ENCODE results near the gene TYW1B.
"Not testable (repeated sequence)": the region's sequence is repeated elsewhere in the genome, so short reads cannot be mapped to it uniquely, and the experiment has no call there.

Gene TYW1B

DNA sequence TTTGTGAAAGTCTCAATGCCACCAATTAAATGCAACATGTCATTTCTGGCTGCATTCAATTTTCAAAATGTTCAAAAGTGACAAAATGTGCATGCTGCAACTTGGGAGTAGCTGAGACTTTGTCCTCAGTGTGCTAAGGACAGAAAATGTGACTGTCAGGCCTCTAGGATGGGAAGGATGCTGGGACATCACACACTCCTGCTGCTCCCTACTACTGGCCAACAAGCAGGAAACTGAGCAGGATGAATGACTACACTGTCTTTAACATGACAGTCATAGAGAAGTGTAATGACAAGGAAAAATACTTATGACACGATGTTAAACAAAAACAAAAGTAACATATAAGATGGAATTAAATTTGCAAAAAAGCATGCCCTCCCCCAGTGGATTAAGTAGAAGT is 138.7 kb downstream of the TYW1B start:
- not testable (repeated sequence) for H3K9me3 ChIP-seq; H3K27ac ChIP-seq; H3K27me3 ChIP-seq; H3K4me3 ChIP-seq (ENCODE audit: low read depth in 1 of 2, low read length in 1 of 2); H3K4me1 ChIP-seq (ENCODE audit: control insufficient read depth in 1 of 2, insufficient read depth in 1 of 2, low read depth in 1 of 2, low read length in 1 of 2); H3K36me3 ChIP-seq

DNA sequence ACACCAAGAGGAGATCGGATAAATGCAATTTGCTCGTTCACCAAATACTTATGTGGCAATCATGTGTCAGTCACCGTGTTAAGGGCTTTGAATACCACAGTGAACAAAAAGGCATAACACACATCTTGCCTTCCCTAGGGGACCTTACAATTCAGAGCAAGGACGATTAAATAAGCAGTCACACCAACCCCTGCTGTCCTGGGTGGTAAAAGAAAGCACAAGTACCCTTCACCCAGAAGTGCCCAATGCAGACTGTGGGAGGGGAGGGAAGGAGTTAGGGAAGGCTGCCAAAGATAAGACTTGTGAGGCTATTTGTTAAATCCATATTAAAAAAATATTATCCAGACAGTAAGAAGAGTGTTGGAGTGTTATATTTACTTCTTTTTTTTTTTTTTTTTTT is 146.8 kb downstream of the TYW1B start:
- not testable (repeated sequence) for H3K27ac ChIP-seq; H3K36me3 ChIP-seq; H3K4me3 ChIP-seq (ENCODE audit: low read depth in 1 of 2, low read length in 1 of 2); H3K9me3 ChIP-seq; H3K27me3 ChIP-seq
- peaks cover 0 to 12% of the 10 kb centered on the region in 2 experiments for H3K4me1 ChIP-seq (ENCODE audit: control insufficient read depth in 1 of 2, insufficient read depth in 1 of 2, low read depth in 1 of 2, low read length in 1 of 2)

DNA sequence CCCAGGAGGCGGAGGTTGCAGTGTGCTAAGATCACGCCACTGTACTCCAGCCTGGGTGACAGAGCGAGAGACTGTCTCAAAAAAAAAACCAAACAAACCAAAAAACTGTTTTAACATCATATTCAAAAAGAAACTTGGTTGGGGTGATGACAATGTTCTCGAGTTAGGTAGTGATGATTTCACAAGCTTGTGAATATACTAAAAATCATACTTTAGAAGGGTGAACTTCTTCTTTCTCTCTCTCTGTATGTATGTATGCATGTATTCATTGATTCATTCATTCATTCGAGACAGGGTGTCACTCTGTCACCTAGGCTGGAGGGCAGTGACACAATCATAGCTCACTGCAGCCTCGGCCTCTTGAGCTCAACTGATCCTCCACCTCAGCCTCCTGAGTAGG is 151.1 kb downstream of the TYW1B start:
- H3K27ac ChIP-seq; H3K36me3 ChIP-seq; H3K27me3 ChIP-seq; H3K4me1 ChIP-seq (ENCODE audit: control insufficient read depth in 1 of 2, insufficient read depth in 1 of 2, low read depth in 1 of 2, low read length in 1 of 2); H3K4me3 ChIP-seq (ENCODE audit: low read depth in 1 of 2, low read length in 1 of 2); H3K9me3 ChIP-seq: not testable (repeated sequence)

- not testable (repeated sequence) for H3K27ac ChIP-seq; H3K4me1 ChIP-seq (ENCODE audit: control insufficient read depth in 1 of 2, insufficient read depth in 1 of 2, low read depth in 1 of 2, low read length in 1 of 2); H3K9me3 ChIP-seq; H3K27me3 ChIP-seq; H3K36me3 ChIP-seq; H3K4me3 ChIP-seq (ENCODE audit: low read depth in 1 of 2, low read length in 1 of 2)
These were observed 151.8 kb downstream of the TYW1B start for GRCh38 chr7:72676086-72676690.

DNA sequence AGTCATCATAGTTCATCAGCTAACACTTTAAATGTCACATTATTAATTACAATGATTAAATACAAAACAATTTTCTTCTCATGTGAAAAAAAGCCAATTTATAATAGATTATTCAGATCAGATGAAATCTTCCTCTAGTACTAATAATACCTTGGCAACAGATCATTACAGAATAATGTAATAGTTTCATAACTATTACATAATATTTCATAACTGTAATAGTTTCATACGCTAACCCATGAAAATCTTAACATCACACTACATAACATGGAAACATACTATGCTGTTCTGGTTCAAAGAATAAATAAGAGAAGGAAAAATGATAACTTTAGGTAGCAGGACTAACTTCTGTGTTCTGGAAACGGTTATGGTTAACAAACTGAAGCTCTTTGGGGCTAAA is 152.3 kb downstream of the TYW1B start:
- not testable (repeated sequence) for H3K9me3 ChIP-seq; H3K4me1 ChIP-seq (ENCODE audit: control insufficient read depth in 1 of 2, insufficient read depth in 1 of 2, low read depth in 1 of 2, low read length in 1 of 2); H3K27me3 ChIP-seq; H3K4me3 ChIP-seq (ENCODE audit: low read depth in 1 of 2, low read length in 1 of 2); H3K27ac ChIP-seq; H3K36me3 ChIP-seq

DNA sequence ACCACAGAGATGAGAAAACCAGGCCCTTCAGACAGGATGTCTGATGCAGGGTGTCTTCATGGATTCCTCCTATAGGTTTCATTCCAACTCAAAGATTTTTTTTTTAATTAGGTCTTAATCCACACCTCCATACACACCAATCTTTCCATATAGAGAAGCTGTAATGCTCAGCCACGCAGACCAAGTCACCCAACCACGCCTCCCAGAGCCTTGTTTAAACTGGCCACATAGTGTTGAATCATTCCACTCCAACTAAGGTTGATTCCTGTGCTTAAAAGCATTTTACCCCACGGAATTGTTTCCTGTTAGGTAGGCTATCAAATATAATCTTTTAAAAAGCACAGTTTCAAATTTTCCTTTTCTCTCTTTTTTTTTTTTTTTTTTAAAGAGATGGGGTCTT is 153.6 kb downstream of the TYW1B start:
- no peaks in the 10 kb centered on the region for H3K27me3 ChIP-seq
- no peaks in the 10 kb centered on the region for H3K36me3 ChIP-seq
- no peak for TF ChIP-seq CTCF (IDR thresholded peaks at IDR 0.05)
- no peak overlapping the region for H3K4me3 ChIP-seq (ENCODE audit: low read depth in 1 of 2, low read length in 1 of 2)
- H3K27ac ChIP-seq, result no peak overlapping the region
- no peaks in the 10 kb centered on the region for H3K4me1 ChIP-seq (ENCODE audit: control insufficient read depth in 1 of 2, insufficient read depth in 1 of 2, low read depth in 1 of 2, low read length in 1 of 2)
- H3K9me3 ChIP-seq, result no peaks in the 10 kb centered on the region

DNA sequence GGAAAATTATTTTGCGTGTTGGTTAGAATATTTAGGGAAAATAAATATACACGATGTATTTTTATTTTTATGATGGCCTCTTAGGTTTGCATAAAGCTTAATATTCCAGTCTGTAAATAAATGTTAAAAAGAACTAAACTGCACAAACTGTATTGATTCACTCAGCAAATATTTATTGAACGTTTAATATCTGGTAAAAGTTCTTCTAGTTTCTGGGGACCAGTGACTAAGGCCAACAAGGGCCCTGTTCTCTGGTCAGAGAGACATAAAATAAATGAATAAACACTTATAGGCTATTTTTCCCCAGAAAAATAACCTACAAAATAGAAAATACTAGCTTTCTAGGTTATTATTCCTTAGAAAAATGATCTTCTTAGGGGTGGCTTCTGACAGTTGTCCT is 157.2 kb downstream of the TYW1B start:
- not testable (repeated sequence) for H3K36me3 ChIP-seq; H3K27me3 ChIP-seq; H3K4me1 ChIP-seq (ENCODE audit: control insufficient read depth in 1 of 2, insufficient read depth in 1 of 2, low read depth in 1 of 2, low read length in 1 of 2); H3K4me3 ChIP-seq (ENCODE audit: low read depth in 1 of 2, low read length in 1 of 2); H3K9me3 ChIP-seq; H3K27ac ChIP-seq

DNA sequence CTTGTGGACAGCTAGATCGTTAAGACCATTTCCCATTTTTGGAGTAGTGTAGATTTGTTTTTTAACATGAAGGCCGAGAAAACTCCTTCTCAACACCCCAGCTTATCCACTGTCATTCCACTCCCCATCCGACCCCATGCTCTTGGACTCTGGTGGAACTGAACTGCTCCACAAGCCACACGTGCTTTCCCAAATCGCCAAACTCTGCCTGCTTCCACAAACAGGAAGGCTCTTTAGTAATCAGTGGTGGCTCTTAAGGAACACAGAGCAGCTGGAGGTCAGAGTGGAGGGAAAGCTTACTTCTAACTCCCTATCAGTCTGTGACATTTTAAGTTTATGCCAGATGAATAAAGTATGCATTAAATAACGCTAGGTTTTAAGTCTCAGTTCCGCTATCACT is 159.6 kb downstream of the TYW1B start:
- not testable (repeated sequence) for H3K4me3 ChIP-seq (ENCODE audit: low read depth in 1 of 2, low read length in 1 of 2)

DNA sequence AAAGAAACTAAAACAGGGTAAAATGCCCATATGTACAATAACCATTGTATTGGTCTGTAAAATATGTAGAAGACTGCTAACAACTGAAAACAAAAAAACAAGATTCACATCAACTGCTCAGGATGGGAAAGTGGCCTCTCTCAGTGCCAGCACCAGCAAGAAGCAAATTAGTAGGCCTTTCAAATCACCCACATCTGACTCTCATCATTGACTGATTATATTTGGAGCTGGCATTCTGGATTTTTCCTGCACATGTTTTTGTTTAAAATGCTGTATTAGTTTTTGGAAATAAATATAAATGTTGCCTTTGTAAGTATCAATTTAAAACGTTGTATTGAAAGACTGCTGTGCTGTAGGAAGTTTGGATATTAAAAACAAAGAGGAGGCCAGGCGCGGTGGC is 161.0 kb downstream of the TYW1B start:
- not testable (repeated sequence) for H3K9me3 ChIP-seq

More for the DNA sequence above, 159.6 kb downstream of the TYW1B start:
- not testable (repeated sequence) for H3K9me3 ChIP-seq; H3K4me1 ChIP-seq (ENCODE audit: control insufficient read depth in 1 of 2, insufficient read depth in 1 of 2, low read depth in 1 of 2, low read length in 1 of 2); H3K27ac ChIP-seq; H3K36me3 ChIP-seq; H3K27me3 ChIP-seq

DNA sequence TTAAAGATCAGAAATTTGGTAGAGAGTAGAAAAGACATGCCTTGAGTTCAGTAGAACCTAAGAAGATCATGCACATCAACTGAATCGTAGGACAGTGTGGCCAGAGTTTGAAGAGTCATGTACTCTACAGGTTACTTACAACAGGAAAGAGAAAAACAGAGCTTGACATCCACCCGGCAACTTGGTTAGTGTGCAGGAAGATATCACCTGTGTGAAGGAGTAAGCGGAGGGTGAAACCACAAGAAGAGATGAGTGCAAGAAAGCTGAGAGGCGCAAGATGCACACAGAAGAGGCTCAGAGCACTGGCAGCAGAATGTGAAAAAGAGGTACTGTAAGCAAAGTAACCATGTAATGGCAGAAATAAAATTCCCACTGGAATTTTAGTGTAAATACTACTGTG is 179.4 kb downstream of the TYW1B start:
- not testable (repeated sequence) for H3K27ac ChIP-seq; H3K36me3 ChIP-seq; H3K4me3 ChIP-seq (ENCODE audit: low read depth in 1 of 2, low read length in 1 of 2); H3K27me3 ChIP-seq; H3K4me1 ChIP-seq (ENCODE audit: control insufficient read depth in 1 of 2, insufficient read depth in 1 of 2, low read depth in 1 of 2, low read length in 1 of 2); H3K9me3 ChIP-seq

More for the DNA sequence above, 161.0 kb downstream of the TYW1B start:
- not testable (repeated sequence) for H3K27ac ChIP-seq; H3K4me3 ChIP-seq (ENCODE audit: low read depth in 1 of 2, low read length in 1 of 2); H3K27me3 ChIP-seq; H3K36me3 ChIP-seq; H3K4me1 ChIP-seq (ENCODE audit: control insufficient read depth in 1 of 2, insufficient read depth in 1 of 2, low read depth in 1 of 2, low read length in 1 of 2)

DNA sequence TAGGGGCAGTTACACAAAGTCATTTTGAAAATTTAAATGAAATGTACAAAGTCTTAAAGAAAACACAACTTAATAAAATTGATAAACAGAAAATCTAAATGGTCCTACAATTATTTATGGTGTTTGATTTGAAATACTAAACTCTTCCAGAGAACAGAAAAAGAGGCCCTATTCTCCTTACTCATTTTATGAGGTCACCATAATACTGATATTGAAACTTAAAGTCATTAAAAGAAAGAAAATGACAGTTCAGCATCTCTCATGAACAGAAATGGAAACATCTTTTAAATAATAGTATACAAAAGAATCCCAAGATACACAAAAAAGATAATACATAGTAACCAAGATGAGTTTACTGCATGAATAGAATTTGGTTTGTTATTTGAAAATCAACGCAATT is 184.3 kb downstream of the TYW1B start:
- H3K9me3 ChIP-seq; H3K27me3 ChIP-seq; H3K27ac ChIP-seq; H3K4me1 ChIP-seq (ENCODE audit: control insufficient read depth in 1 of 2, insufficient read depth in 1 of 2, low read depth in 1 of 2, low read length in 1 of 2); H3K36me3 ChIP-seq; H3K4me3 ChIP-seq (ENCODE audit: low read depth in 1 of 2, low read length in 1 of 2): not testable (repeated sequence)

DNA sequence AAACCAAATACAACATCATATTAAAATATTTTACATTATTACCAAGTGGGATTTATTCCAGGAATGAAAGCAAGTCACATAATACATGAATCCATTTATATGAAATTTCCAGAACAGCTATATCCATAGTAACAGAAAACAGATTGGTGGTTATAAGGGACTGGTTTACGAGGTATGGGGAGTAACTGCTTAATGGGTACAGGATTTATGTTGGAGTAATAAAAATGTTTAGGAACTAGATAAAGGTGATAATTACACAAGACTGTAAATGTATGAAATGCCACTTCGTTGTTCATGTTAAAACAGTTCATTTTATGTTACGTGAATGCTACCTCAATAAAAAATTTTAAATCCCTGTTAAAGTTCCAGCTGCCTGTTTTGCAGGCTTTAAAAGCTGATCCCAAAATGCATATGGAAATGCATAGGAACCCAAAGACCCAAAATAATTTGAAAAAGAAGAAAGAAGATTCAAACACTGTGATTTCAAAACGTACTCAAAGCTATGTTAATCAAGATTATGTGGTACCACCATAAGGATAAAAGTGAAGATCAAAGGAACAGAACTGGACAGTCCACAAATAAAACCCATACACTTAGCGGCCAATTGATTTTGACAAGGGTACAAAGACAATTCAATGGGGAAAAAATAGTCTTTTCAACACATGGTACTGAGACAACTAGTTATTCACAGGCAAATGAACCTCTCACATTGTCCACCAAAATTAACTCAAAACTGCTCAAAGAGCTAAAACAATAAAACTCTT is 186.3 kb downstream of the TYW1B start:
- H3K27ac ChIP-seq; H3K9me3 ChIP-seq; H3K4me1 ChIP-seq (ENCODE audit: control insufficient read depth in 1 of 2, insufficient read depth in 1 of 2, low read depth in 1 of 2, low read length in 1 of 2); H3K4me3 ChIP-seq (ENCODE audit: low read depth in 1 of 2, low read length in 1 of 2); H3K27me3 ChIP-seq; H3K36me3 ChIP-seq: not testable (repeated sequence)

DNA sequence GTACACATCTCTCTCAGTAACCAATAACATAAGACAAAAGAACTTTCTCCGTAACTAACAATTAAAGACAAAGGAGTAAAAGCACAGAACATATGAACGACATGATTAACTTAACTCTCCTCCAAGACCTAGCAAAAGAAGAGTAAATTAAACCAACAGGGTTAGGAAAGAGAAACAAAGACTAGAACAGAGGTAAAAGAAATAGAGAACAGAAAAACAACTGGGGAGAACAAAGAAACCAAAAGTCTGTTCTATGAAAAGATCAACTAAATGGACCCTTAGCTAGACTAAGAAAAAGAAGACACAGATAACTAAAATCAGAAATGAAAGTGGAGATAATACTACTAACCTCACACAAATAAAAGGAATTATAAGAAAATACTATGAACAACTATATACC is 187.3 kb downstream of the TYW1B start:
- not testable (repeated sequence) for H3K4me3 ChIP-seq (ENCODE audit: low read depth in 1 of 2, low read length in 1 of 2); H3K36me3 ChIP-seq; H3K4me1 ChIP-seq (ENCODE audit: control insufficient read depth in 1 of 2, insufficient read depth in 1 of 2, low read depth in 1 of 2, low read length in 1 of 2); H3K9me3 ChIP-seq; H3K27ac ChIP-seq; H3K27me3 ChIP-seq

Measured in neutrophil (primary cell).